Natural killer cell (primary cell): ENCODE measurements around the gene CAND1. TPM values are rescaled to one million over a fixed set of nuclear protein-coding genes. Genes with fewer than 3 reads are reported as not detected.

Experiments used
- ATAC-seq, 3 donors: fragments of 150-1000 bp in 2 of 3; fragments of 200-7000 bp in 1 of 3; cut with Tn5 transposase; 1 replicate in 1 of 3; 2 replicates in 2 of 3; pipeline ENCODE4 v1.10.0; 2021; ENCODE audit warnings: mild to moderate bottlenecking in 2 of 3, moderate library complexity in 2 of 3
- DNase-seq, 2 donors: peaks; one replicate each; pipeline versions ENCODE4 v3.0.0 to v3.0.0-alpha.2; 2013 to 2021; ENCODE audit warnings: mixed read lengths in 1 of 2
- H3K27ac ChIP-seq: one replicate; pipeline ENCODE4 v1.5.1; 2013; ENCODE audit warnings: mild to moderate bottlenecking, low read length
- H3K27me3 ChIP-seq: one replicate; pipeline ENCODE4 v1.6.1; 2013; ENCODE audit warnings: low read length; ENCODE audit not compliant: control insufficient read depth, insufficient read depth
- H3K36me3 ChIP-seq: one replicate; pipeline ENCODE4 v1.6.1; 2013; ENCODE audit warnings: low read length; ENCODE audit not compliant: control insufficient read depth, insufficient read depth
- H3K4me1 ChIP-seq: one replicate; pipeline ENCODE4 v1.6.1; 2013; ENCODE audit warnings: low read length; ENCODE audit not compliant: control insufficient read depth, insufficient read depth
- H3K4me3 ChIP-seq: one replicate; pipeline ENCODE4 v1.5.1; 2013; ENCODE audit warnings: low read length
- H3K9me3 ChIP-seq: one replicate; pipeline ENCODE4 v1.6.1; 2013; ENCODE audit warnings: low read length; ENCODE audit not compliant: control insufficient read depth, insufficient read depth
- H3K27ac Mint-ChIP-seq, 2 donors: one replicate each; pipeline ENCODE4 v1.8.0; 2022; ENCODE audit warnings: mild to moderate bottlenecking in 2 of 2, mixed read lengths in 2 of 2, moderate library complexity in 1 of 2
- H3K27me3 Mint-ChIP-seq, 2 donors: one replicate each; pipeline ENCODE4 v1.8.0; 2022; ENCODE audit warnings: low read depth in 2 of 2, mixed read lengths in 2 of 2
- H3K36me3 Mint-ChIP-seq: one replicate; pipeline ENCODE4 v1.8.0; 2022; ENCODE audit warnings: mixed read lengths
- H3K4me1 Mint-ChIP-seq, 2 donors: one replicate each; pipeline ENCODE4 v1.8.0; 2022; ENCODE audit warnings: mixed read lengths in 2 of 2
- H3K4me3 Mint-ChIP-seq: one replicate; pipeline ENCODE4 v1.8.0; 2022; ENCODE audit warnings: mild to moderate bottlenecking, moderate library complexity, mixed read lengths
- H3K9me3 Mint-ChIP-seq, 2 donors: one replicate each; pipeline ENCODE4 v1.8.0; 2022; ENCODE audit warnings: mixed read lengths in 2 of 2
- WGBS: methylation state at CpG from one replicate; pipeline ENCODE4 v1.1.7; 2013; ENCODE audit warnings: missing lambda C conversion rate; ENCODE audit not compliant: insufficient coverage; 5-methylcytosine and 5-hydroxymethylcytosine counted together
- intact Hi-C: fragments of 100-400 bp; cut with micrococcal nuclease; formaldehyde crosslinking; loops from one replicate; pipeline ENCODE4 v1.14.2; 2022
- total RNA-seq, 4 donors: library from RNA; stranded (reverse); fragments of 120-200 nt in 1 of 4; gene quantifications; one replicate each; pipeline versions ENCODE4 v1.2.3 to v1.2.4, GENCODE V29; 2013 to 2022
- TF ChIP-seq, protein P1 (sequence below): fragments of 200-600 bp; IDR thresholded peaks from one replicate; pipeline ENCODE4 v1.8.0; 2022; ENCODE audit warnings: antibody characterized with exemption

Gene CAND1
- total RNA-seq: 100 to 1,000 TPM; 103 to 118 (median 104) TPM
- 123 TPM for total RNA-seq (2013)

DNA sequence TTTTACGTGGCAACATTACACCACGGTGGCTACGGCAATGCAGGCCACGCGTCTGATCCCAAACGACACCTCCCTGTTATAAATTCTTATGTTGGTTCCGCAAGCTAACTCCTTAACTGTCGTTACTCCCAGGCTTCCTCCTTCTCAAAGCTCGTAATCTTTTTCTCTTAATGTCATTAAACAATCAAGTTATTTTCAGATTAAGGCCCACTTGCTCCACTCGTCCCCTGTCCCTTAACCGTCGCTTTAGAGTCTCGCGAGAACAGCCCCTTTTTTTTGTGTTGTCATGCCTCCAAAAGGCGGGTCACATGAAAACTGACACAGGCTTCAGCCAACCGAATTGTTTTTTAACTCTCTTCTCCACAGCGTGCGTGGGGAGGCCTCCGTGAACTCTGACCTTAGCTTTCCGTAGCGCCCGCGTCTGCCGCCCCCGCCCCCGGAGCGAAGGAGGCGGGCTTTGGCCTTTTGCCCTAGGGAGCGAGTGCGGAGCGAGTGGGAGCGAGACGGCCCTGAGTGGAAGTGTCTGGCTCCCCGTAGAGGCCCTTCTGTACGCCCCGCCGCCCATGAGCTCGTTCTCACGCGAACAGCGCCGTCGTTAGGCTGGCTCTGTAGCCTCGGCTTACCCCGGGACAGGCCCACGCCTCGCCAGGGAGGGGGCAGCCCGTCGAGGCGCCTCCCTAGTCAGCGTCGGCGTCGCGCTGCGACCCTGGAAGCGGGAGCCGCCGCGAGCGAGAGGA is at the start of gene CAND1:
Gene CAND1, plus strand, starts transcription at position 463 of the 737 bp plus-strand sequence. CDS start 360 bp downstream, outside the sequence.
- Mint-ChIP-seq H3K9me3 (no peaks in the 10 kb centered on the region), H3K27ac (peak within 1 kb of the TSS; percentile 95 to 97), H3K4me1 (peaks cover 36 to 43% of the 10 kb centered on the region in 2 donors), H3K27me3 (no peaks in the 10 kb centered on the region), H3K4me3 (peak within 1 kb of the TSS; percentile 83), H3K36me3 (no peaks in the 10 kb centered on the region)
- intact Hi-C loops: loop anchor here (1.0 to 5.0 kb wide), 3 partner anchors 46 to 967 kb away; partner anchors contain the start of genes DYRK2 and HELB
- Histone ChIP-seq H3K4me3 (peak within 1 kb of the TSS; percentile 88), H3K9me3 (no peaks in the 10 kb centered on the region), H3K27me3 (no peaks in the 10 kb centered on the region), H3K36me3 (no peaks in the 10 kb centered on the region), H3K4me1 (peaks cover 21% of the 10 kb centered on the region), H3K27ac (peak within 1 kb of the TSS; percentile 97)
- DNase-seq: peak; percentile 92 to 99
- TF ChIP-seq, protein P1, sequence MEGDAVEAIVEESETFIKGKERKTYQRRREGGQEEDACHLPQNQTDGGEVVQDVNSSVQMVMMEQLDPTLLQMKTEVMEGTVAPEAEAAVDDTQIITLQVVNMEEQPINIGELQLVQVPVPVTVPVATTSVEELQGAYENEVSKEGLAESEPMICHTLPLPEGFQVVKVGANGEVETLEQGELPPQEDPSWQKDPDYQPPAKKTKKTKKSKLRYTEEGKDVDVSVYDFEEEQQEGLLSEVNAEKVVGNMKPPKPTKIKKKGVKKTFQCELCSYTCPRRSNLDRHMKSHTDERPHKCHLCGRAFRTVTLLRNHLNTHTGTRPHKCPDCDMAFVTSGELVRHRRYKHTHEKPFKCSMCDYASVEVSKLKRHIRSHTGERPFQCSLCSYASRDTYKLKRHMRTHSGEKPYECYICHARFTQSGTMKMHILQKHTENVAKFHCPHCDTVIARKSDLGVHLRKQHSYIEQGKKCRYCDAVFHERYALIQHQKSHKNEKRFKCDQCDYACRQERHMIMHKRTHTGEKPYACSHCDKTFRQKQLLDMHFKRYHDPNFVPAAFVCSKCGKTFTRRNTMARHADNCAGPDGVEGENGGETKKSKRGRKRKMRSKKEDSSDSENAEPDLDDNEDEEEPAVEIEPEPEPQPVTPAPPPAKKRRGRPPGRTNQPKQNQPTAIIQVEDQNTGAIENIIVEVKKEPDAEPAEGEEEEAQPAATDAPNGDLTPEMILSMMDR: no peak
- peak; percentile 81 to 93 (median 83) for ATAC-seq
- WGBS: under 1% methylated on average over 61 of the region's 61 CpGs

DNA sequence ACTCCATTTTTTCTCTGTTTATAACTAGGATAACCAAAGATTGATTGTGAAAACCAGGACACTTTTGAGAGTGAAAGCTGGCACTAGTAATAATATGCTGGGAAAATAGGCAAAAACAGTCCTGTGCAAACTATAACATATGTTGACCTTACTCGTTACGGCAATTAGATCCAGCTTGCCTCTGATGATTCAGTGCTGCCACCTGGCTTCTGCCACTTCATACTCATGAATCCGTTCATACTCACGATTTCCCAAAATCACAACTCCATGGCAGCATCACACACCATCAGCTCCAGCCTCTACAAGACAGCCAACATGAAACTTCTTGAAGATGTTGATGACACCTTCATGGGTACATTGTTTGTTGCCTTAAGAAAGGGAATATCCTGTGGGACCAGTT is 49.1 kb upstream of the CAND1 start:
- H3K4me3 ChIP-seq: no peak overlapping the region
- Mint-ChIP-seq H3K9me3 (no peaks in the 10 kb centered on the region), H3K36me3 (no peaks in the 10 kb centered on the region), H3K27ac (no peak overlapping the region), H3K4me1 (no peaks in the 10 kb centered on the region), H3K27me3 (peaks cover 14 to 16% of the 10 kb centered on the region in 2 donors), H3K4me3 (no peak overlapping the region)
- DNase-seq: no peak
- WGBS: 80% methylated on average over 4 of the region's 4 CpGs
- no peaks in the 10 kb centered on the region for H3K9me3 ChIP-seq
- no peaks in the 10 kb centered on the region for H3K4me1 ChIP-seq
- intact Hi-C loops: no loop called here
- ATAC-seq: no peak
- no peaks in the 10 kb centered on the region for H3K27me3 ChIP-seq
- H3K36me3 ChIP-seq: no peaks in the 10 kb centered on the region
- TF ChIP-seq, protein P1: no peak
- H3K27ac ChIP-seq: no peak overlapping the region

DNA sequence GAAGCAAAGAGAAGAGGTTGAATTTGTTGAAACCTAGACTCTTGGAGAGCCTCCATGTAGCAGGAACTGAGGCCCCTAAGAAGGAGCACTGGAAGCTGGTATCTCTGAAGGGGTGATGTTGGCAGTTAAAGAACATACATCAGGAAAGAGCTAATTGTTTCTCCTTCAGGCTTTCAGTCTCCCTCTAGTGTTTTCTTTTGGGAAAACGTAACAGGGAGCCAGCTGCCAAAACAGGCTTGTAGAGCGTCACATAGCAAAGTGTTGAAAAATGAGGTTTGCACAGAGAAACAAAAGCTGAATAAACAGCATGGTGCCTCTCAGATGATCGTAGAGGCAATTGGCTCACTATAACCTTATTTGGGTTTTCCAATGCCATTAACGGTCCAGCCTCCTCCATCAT is 46.9 kb upstream of the CAND1 start:
- TF ChIP-seq, protein P1: no peak
- Mint-ChIP-seq H3K27me3 (peaks cover 4 to 7% of the 10 kb centered on the region in 2 donors), H3K27ac (no peak overlapping the region), H3K9me3 (no peaks in the 10 kb centered on the region), H3K36me3 (no peaks in the 10 kb centered on the region), H3K4me3 (no peak overlapping the region), H3K4me1 (no peaks in the 10 kb centered on the region)
- Histone ChIP-seq H3K36me3 (no peaks in the 10 kb centered on the region), H3K4me3 (no peak overlapping the region), H3K27ac (no peak overlapping the region), H3K9me3 (no peaks in the 10 kb centered on the region), H3K27me3 (no peaks in the 10 kb centered on the region), H3K4me1 (no peaks in the 10 kb centered on the region)
- intact Hi-C loops: no loop called here
- ATAC-seq (no peak), DNase-seq (no peak)
- WGBS: 74% methylated on average over 4 of the region's 4 CpGs
